B cell (primary cell): ENCODE measurements around the gene OR13C3. TPM values are rescaled to one million over a fixed set of nuclear protein-coding genes. Genes with fewer than 3 reads are reported as not detected.

Experiments
- ATAC-seq: fragments of 200-7000 bp; cut with Tn5 transposase; one replicate; pipeline ENCODE4 v1.10.0; 2021; ENCODE audit warnings: low read depth, mild to moderate bottlenecking, moderate number of reproducible peaks, moderate library complexity
- CTCF ChIA-PET: fragments of 350-600 bp; sonication (Branson Sonifier 250); formaldehyde crosslinking; loops from one replicate; lab custom pipeline; 2021; ENCODE audit warnings: antibody characterized with exemption, inconsistent platforms; lab: Charles Lee
- POLR2A ChIA-PET: fragments of 350-600 bp; sonication (Branson Sonifier 250); formaldehyde crosslinking; loops from one replicate; lab custom pipeline; 2021; ENCODE audit warnings: antibody characterized with exemption; lab: Charles Lee
- DNase-seq: peaks from one replicate; pipeline ENCODE4 v3.0.0; 2013
- H2AFZ ChIP-seq: 2 replicates; pipeline ENCODE4 v1.6.1; 2012; ENCODE audit warnings: mild to moderate bottlenecking, low read depth, low read length; ENCODE audit not compliant: insufficient read depth, poor library complexity, severe bottlenecking
- H3K27ac ChIP-seq, 2 donors: 1 replicate in 1 of 2; 2 replicates in 1 of 2; pipeline ENCODE4 v1.5.1; 2012 to 2013; ENCODE audit warnings: low read length in 2 of 2, mild to moderate bottlenecking in 2 of 2, moderate library complexity in 1 of 2
- H3K27me3 ChIP-seq, 4 experiments: fragments of 200-600 bp in 1 of 4; sonication (generic) in 1 of 4; replicated peaks in 1 of 4; 1 replicate in 2 of 4; 2 replicates in 2 of 4; pipeline versions ENCODE4 v1.6.1 to v1.7.0; 2013 to 2016; ENCODE audit warnings: low read length in 3 of 4, mild to moderate bottlenecking in 2 of 4, mixed read lengths in 1 of 4, moderate library complexity in 1 of 4; ENCODE audit not compliant: insufficient read depth in 4 of 4, control insufficient read depth in 3 of 4; ENCODE audit errors: control extremely low read depth in 1 of 4
- H3K36me3 ChIP-seq, 2 experiments: replicated peaks in 1 of 2; 1 replicate in 1 of 2; 2 replicates in 1 of 2; pipeline versions ENCODE4 v1.6.1 to v1.7.1; 2013; ENCODE audit warnings: low read length in 1 of 2; ENCODE audit not compliant: insufficient read depth in 2 of 2, control insufficient read depth in 1 of 2; ENCODE audit errors: control extremely low read depth in 1 of 2, extremely low read depth in 1 of 2
- H3K4me1 ChIP-seq, 2 donors: fragments of 200-600 bp in 1 of 2; sonication (generic) in 1 of 2; 1 replicate in 1 of 2; 2 replicates in 1 of 2; pipeline versions ENCODE4 v1.5.1 to v1.6.1; 2013 to 2017; ENCODE audit warnings: low read length in 2 of 2; ENCODE audit not compliant: control insufficient read depth in 2 of 2, insufficient read depth in 2 of 2
- H3K4me2 ChIP-seq: replicated peaks from 2 replicates; pipeline ENCODE3; 2012; ENCODE audit warnings: mild to moderate bottlenecking, low read depth, low read length; ENCODE audit not compliant: poor library complexity, severe bottlenecking
- H3K4me3 ChIP-seq, 5 experiments: fragments of 200-600 bp in 1 of 5; sonication (generic) in 1 of 5; 1 replicate in 3 of 5; 2 replicates in 2 of 5; pipeline versions ENCODE4 v1.5.1 to v1.7.0; 2011 to 2016; ENCODE audit warnings: low read length in 4 of 5, mild to moderate bottlenecking in 4 of 5, low read depth in 2 of 5, control low read depth in 1 of 5, moderate library complexity in 1 of 5; ENCODE audit not compliant: insufficient read depth in 1 of 5; ENCODE audit errors: control extremely low read depth in 1 of 5, extremely low read depth in 1 of 5
- H3K79me2 ChIP-seq: fragments of 200-600 bp; sonication (generic); one replicate; pipeline ENCODE4 v1.6.0; 2016; ENCODE audit warnings: low read length; ENCODE audit not compliant: control insufficient read depth, insufficient read depth
- H3K9ac ChIP-seq: fragments of 200-600 bp; sonication (generic); 2 replicates; pipeline ENCODE4 v1.6.1; 2017; ENCODE audit warnings: mild to moderate bottlenecking, low read length, moderate library complexity
- H3K9me3 ChIP-seq, 3 donors: one replicate each; pipeline versions ENCODE4 v1.6.1 to v1.7.1; 2013; ENCODE audit warnings: low read length in 2 of 3; ENCODE audit not compliant: control insufficient read depth in 2 of 3, insufficient read depth in 1 of 3; ENCODE audit errors: control extremely low read depth in 1 of 3
- H4K20me1 ChIP-seq: 2 replicates; pipeline ENCODE4 v1.6.0; 2012; ENCODE audit warnings: mild to moderate bottlenecking, low read length; ENCODE audit not compliant: insufficient read depth, control insufficient read depth, poor library complexity, severe bottlenecking
- H3K27ac Mint-ChIP-seq: one replicate; pipeline ENCODE4 v1.8.0; 2021; ENCODE audit warnings: mixed read lengths
- H3K27me3 Mint-ChIP-seq: one replicate; pipeline ENCODE4 v1.8.0; 2021; ENCODE audit warnings: mixed read lengths
- H3K4me1 Mint-ChIP-seq: one replicate; pipeline ENCODE4 v1.8.0; 2021; ENCODE audit warnings: mixed read lengths
- H3K4me3 Mint-ChIP-seq: one replicate; pipeline ENCODE4 v1.8.0; 2021; ENCODE audit warnings: mixed read lengths
- H3K9me3 Mint-ChIP-seq: one replicate; pipeline ENCODE4 v1.8.0; 2022; ENCODE audit warnings: mixed read lengths; ENCODE audit not compliant: insufficient read depth
- CTCF ChIP-seq: fragments of 200-600 bp; IDR thresholded peaks from one replicate; pipeline ENCODE4 v1.8.0; 2022; ENCODE audit warnings: antibody characterized with exemption, mild to moderate bottlenecking
- EZH2 ChIP-seq: IDR thresholded peaks from 2 replicates; pipeline ENCODE4 v1.6.1; 2012; ENCODE audit warnings: borderline replicate concordance, low read depth, mild to moderate bottlenecking, moderate library complexity, low read length; ENCODE audit not compliant: insufficient read depth, poor library complexity, severe bottlenecking
- WGBS: methylation state at CpG from one replicate; pipeline ENCODE4 v1.1.5; 2013; ENCODE audit warnings: missing lambda C conversion rate; ENCODE audit not compliant: insufficient coverage; 5-methylcytosine and 5-hydroxymethylcytosine counted together
- intact Hi-C: fragments of 100-400 bp; cut with micrococcal nuclease; formaldehyde crosslinking; loops from one replicate; pipeline ENCODE4 v1.10.0; 2022
- polyA plus RNA-seq: library from polyadenylated mRNA; depleted of rRNA; stranded (reverse); fragments of >200 nt; gene quantifications from 2 replicates; pipeline ENCODE4 v1.2.3, GENCODE V29; 2012
- total RNA-seq, 2 donors: library from RNA; stranded (reverse); fragments of 120-200 nt in 1 of 2; gene quantifications; 1 replicate in 1 of 2; 2 replicates in 1 of 2; pipeline versions ENCODE4 v1.2.3 to v1.2.4, GENCODE V29; 2013 to 2022

Gene OR13C3
- total and polyA plus RNA-seq, 2 donors (not counting 1 experiment from before 2014, with no cell fraction given): not detected

- no CpG with 5 or more reads among the region's 3 CpGs for WGBS
Measured at GRCh38 chr9:104494808-104495207, 41.8 kb downstream of the OR13C3 start.

More at GRCh38 chr9:104494808-104495207, 41.8 kb downstream of the OR13C3 start:
- H2AFZ ChIP-seq: no peak overlapping the region
- no peaks in the 10 kb centered on the region for H3K4me1 ChIP-seq
- no peaks in the 10 kb centered on the region for H3K79me2 ChIP-seq
- H3K27ac ChIP-seq: no peak overlapping the region
- DNase-seq (no peak), ATAC-seq (no peak)
- intact Hi-C loops: no loop called here
- Mint-ChIP-seq H3K27ac (no peak overlapping the region), H3K9me3 (no peaks in the 10 kb centered on the region), H3K4me3 (no peak overlapping the region), H3K27me3 (no peaks in the 10 kb centered on the region), H3K4me1 (no peaks in the 10 kb centered on the region)
- POLR2A ChIA-PET: no interaction called here
- peaks cover 0 to 2% (median 0%) of the 10 kb centered on the region in 3 donors for H3K9me3 ChIP-seq
- no peak overlapping the region for H3K4me3 ChIP-seq
- no peaks in the 10 kb centered on the region for H3K27me3 ChIP-seq
- no peak overlapping the region for H3K4me2 ChIP-seq
- no peaks in the 10 kb centered on the region for H3K36me3 ChIP-seq
- CTCF ChIA-PET: interaction anchor here (0.5 kb wide), 1 partner anchor 91 kb away, joined by 3 read pairs; no protein-coding TSS in a partner anchor
- H3K9ac ChIP-seq: no peak overlapping the region
- no peaks in the 10 kb centered on the region for H4K20me1 ChIP-seq
- TF ChIP-seq CTCF: no peak
- TF ChIP-seq EZH2: no peak

Other genes starting within 250 kb of the OR13C3 start
- gene OR13F1, start 32.6 kb downstream of the OR13C3 start, total RNA-seq: not detected in 2 replicates
- not detected in 2 replicates for gene OR13F1, start 32.6 kb downstream of the OR13C3 start, polyA plus RNA-seq
- gene OR13C4, start 9.6 kb downstream of the OR13C3 start, total RNA-seq: not detected in 2 replicates
- gene OR13C4, start 9.6 kb downstream of the OR13C3 start, polyA plus RNA-seq: not detected in 2 replicates
- not detected in 2 replicates for gene OR13C8, start 32.3 kb upstream of the OR13C3 start, total RNA-seq
- gene OR13C8, start 32.3 kb upstream of the OR13C3 start, polyA plus RNA-seq: not detected in 2 replicates
- gene OR13C5, start 62.6 kb upstream of the OR13C3 start, total RNA-seq: not detected in 2 replicates
- gene OR13C5, start 62.6 kb upstream of the OR13C3 start, polyA plus RNA-seq: 0.20 TPM in 1 of 2 replicates, not detected in the other
- gene OR13C2, start 68.8 kb upstream of the OR13C3 start, total RNA-seq: not detected in 2 replicates
- not detected in 2 replicates for gene OR13C2, start 68.8 kb upstream of the OR13C3 start, polyA plus RNA-seq
- not detected in 2 replicates for gene OR13C9, start 81.3 kb upstream of the OR13C3 start, total RNA-seq
- not detected in 2 replicates for gene OR13C9, start 81.3 kb upstream of the OR13C3 start, polyA plus RNA-seq
- not detected in 2 replicates for gene OR13D1, start 157.7 kb upstream of the OR13C3 start, total RNA-seq
- gene OR13D1, start 157.7 kb upstream of the OR13C3 start, polyA plus RNA-seq: not detected in 2 replicates
- gene NIPSNAP3A, start 210.8 kb upstream of the OR13C3 start, total RNA-seq: 20.8 and 23.6 TPM in 2 replicates
- 6.7 and 9.4 TPM in 2 replicates for gene NIPSNAP3A, start 210.8 kb upstream of the OR13C3 start, polyA plus RNA-seq
- gene NIPSNAP3B, start 227.3 kb upstream of the OR13C3 start, total RNA-seq: 30.1 and 30.2 TPM in 2 replicates
- gene NIPSNAP3B, start 227.3 kb upstream of the OR13C3 start, polyA plus RNA-seq: 7.4 and 7.9 TPM in 2 replicates